ENCODE data around the gene KCNMB4. TPM values are rescaled to one million over a fixed set of nuclear protein-coding genes. Genes with fewer than 3 reads are reported as not detected.

Gene KCNMB4
- total RNA-seq, 2 donors from 2014 or later, result 2.8 to 3.2 TPM

- no peak for DNase-seq (ENCODE audit: low spot score)
- Histone ChIP-seq H3K4me3 (no peak overlapping the region), H3K27ac (no peak overlapping the region), H3K9me3 (peaks cover 0 to 8% of the 10 kb centered on the region in 2 donors), H3K4me1 (no peaks in the 10 kb centered on the region), H3K36me3 (no peaks in the 10 kb centered on the region), H3K27me3 (no peaks in the 10 kb centered on the region)
- no peak for TF ChIP-seq CTCF (IDR thresholded peaks at IDR 0.05)
Observed at GRCh38 chr12:70468741-70469140, 102.7 kb downstream of the KCNMB4 start.

DNA sequence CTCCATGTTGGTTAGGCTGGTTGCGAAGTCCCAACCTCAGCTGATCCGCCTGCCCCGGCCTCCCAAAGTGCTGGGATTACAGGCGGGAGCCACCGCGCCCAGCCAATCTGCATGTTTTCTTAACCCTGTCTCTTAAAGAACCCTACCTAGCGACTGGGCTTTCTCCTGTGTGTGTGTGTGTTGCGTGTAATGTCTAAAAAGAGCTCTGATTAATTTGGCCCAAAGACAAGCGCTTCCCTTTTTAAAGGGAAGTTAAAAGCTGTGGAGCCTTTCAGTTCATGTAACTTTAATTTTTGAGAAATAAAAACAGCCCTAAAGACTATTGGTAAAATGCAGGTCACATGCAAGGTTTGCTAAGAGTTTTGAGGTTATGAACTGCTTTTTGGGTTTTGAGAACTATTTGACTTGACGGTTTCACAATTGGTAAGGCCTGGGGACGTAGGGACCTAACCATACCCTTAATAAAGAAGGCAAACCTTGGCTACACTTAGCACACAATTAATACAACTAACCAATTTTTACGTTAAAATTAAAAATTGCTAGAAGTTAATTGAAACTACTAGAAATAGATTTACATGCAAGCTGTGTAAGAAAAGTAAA, 103.2 kb downstream of the KCNMB4 start:
- peaks cover 0 to 2% of the 10 kb centered on the region in 2 donors for H3K9me3 ChIP-seq
- H3K27ac ChIP-seq, result no peak overlapping the region
- TF ChIP-seq CTCF (IDR thresholded peaks at IDR 0.05), result no peak
- no peaks in the 10 kb centered on the region for H3K4me1 ChIP-seq
- DNase-seq (ENCODE audit: low spot score), result no peak
- no peaks in the 10 kb centered on the region for H3K36me3 ChIP-seq
- no peak overlapping the region for H3K4me3 ChIP-seq
- no peaks in the 10 kb centered on the region for H3K27me3 ChIP-seq

DNA sequence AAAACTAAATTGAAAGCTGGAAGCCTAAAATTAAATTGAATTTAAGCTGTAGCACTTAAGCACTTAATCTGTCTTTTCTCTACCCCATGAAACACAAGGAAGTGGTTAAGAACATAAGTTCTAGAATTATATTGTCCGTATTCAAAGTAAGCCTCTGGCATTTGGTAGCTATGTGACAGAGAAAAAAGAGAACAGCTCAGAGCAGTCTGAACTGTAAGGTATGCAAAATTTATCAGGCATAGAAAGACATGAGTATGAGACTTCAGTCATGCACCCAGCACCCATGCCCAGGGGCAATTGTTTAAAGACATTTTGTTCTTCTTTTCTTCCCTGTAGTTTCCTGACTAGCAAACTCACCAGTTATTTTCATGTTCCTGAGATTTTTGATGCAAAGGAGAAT, 116.7 kb downstream of the KCNMB4 start:
- H3K36me3 ChIP-seq, result no peaks in the 10 kb centered on the region
- TF ChIP-seq CTCF (IDR thresholded peaks at IDR 0.05), result no peak

More for the DNA sequence above, 116.7 kb downstream of the KCNMB4 start:
- no peaks in the 10 kb centered on the region for H3K9me3 ChIP-seq
- H3K4me3 ChIP-seq, result no peak overlapping the region
- no peak overlapping the region for H3K27ac ChIP-seq
- no peaks in the 10 kb centered on the region for H3K4me1 ChIP-seq
- H3K27me3 ChIP-seq, result no peaks in the 10 kb centered on the region
- no peak for DNase-seq (ENCODE audit: low spot score)

Other genes starting within 250 kb of the KCNMB4 start
- 10 to 100 TPM; 54.5 to 55.5 TPM for gene CNOT2, start 122.9 kb upstream of the KCNMB4 start, total RNA-seq

Measured in right atrium auricular region (tissue), 2 donors.